HUDEP-2 (cell line): ENCODE results near the gene SRXN1.
"Not testable (repeated sequence)": the region's sequence is repeated elsewhere in the genome, so short reads cannot be mapped to it uniquely, and the experiment has no call there.

Source experiments
- DNase-seq, 76 experiments: peaks; one replicate each; lab custom pipeline; 2025; ENCODE audit not compliant: unreplicated experiment in 76 of 76; lab: John Stamatoyannopoulos, UW

The SRXN1 gene

GRCh38 chr20:653110-653589 is at the start of gene SRXN1:
Gene SRXN1 (minus strand): TSS chr20:653200. CDS start chr20:653185, 15 bp downstream.
- peak in 74 of 76 experiments; percentile 25 to 93 (median 82) for DNase-seq

DNA sequence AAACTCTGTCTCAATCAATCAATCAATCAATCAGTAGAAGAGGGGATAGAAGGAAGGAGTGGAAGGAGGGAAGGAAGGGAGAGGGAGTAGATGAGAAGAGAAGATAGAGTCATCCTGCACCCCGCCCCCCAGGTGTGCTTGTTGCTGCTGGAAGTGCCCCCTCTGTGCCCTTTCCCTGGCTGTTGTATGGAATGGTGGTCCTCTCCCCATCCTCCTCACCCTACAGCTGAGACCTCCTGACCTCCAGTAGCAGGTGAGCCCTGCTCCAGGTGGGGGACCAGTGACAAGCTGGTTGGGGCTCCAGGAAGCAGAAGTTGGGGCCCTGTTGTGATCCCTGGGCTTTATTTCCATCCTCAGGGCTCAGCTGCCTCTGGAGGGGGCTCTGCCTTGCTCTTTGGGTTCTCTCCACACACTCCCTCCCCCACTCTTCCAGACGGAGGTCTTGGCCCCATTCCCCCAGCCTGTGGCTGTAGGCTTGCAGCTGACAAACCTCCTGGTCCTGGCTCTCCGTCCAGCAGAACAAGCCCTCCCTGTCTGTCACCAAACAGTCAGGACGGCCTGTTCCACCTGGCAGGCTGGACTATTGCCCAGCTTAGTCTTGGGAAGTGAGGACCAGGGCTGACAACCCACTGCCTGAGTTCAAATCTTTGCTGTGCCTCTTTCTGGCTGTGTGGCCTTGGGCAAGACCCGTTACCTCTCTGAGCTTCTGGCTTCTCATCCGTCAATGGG is 48.6 kb upstream of the SRXN1 start:
- no peak for DNase-seq

GRCh38 chr20:699811-700338 is 46.9 kb upstream of the SRXN1 start:
- DNase-seq = no peak

DNA sequence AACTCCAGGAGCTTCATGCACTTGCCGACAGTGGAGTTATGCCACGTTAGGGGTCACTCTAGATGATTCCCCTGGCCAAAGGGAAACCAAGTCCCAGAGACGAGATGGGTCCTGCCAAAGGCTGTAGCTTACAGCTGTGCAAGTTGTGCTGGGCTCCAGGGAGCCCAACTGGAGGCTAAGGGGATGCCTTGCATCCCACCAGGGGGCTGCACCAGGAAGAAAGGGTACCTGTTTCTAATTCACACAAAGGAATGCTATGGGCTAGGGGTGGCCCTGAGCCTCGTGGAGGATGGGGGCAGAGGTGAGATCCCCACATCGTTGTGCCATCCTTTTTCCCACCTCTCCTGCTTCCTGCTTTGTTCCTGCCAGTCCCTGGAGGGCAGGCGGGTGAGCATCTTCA is 46.3 kb upstream of the SRXN1 start:
- DNase-seq = no peak

DNA sequence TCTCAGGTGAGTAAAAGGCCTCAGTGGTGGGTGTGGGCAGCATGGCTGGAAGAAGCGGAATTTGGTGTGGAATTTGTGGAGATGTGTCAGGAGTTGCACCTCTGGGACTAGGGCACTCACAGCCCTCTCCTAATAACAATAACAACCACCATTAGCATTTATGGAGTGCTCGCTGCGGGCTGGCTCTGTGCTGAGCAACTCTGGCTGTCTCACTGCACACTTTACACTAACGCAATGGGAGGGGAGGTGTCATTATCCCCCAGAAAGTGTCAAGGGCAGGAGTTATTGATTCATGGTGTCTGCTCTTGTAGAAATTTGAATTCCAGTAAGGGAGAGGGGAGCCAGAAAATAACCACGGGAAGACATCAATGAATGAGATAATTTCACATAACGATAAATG is 45.3 kb upstream of the SRXN1 start:
- no peak for DNase-seq

- no peak for DNase-seq
These were observed 44.8 kb upstream of the SRXN1 start for GRCh38 chr20:697826-698225.

GRCh38 chr20:695165-695866 is 42.3 kb upstream of the SRXN1 start:
- no peak for DNase-seq

GRCh38 chr20:694496-694895 is 41.5 kb upstream of the SRXN1 start:
- DNase-seq = no peak

GRCh38 chr20:693786-694185 is 40.8 kb upstream of the SRXN1 start:
- DNase-seq = not testable (repeated sequence)

DNA sequence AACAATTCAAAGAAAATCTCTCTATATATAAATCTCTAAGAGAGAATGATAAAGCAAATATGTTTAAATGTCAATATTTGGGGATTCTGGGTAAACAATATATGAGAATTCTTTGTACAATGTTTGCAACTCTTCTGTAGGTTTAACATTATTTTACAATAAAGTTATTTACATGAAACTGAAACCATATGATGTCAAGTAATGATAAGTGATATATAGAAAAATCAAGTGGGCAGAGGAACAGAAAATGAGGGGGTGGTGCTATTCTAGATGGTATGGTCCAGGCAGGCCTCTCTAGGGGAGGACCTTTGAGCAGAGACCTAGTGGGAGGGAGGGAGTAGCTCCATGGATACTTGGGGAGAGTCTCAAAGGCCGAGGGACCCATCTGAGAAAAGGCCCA is 39.0 kb upstream of the SRXN1 start:
- no peak for DNase-seq

DNA sequence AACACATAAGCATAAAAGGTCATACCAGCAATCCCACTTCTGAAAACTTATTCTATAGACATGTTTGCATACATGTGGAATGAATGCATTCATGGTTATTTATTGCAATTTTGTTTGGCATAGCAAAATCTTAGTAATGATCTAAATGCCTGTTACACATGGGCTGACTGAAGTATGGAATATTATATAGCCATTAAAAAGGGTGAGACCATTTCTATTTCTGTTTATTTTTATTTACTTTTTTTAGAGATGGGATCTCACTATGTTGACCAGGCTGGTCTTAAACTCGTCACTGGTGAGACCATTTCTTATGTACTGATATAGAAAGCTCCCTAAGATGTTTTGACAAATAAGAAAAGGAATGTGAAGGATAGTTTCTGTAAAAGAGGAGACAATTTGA is 36.9 kb upstream of the SRXN1 start:
- no peak for DNase-seq

- DNase-seq = no peak
These were observed 36.3 kb upstream of the SRXN1 start for GRCh38 chr20:689348-689747.

GRCh38 chr20:688809-689212 is 35.8 kb upstream of the SRXN1 start:
- no peak for DNase-seq

- DNase-seq = no peak
These were observed 34.6 kb upstream of the SRXN1 start for GRCh38 chr20:687468-688203.

- peak in 3 of 76 experiments; percentile 15 to 22 (median 19) for DNase-seq
These were observed 31.8 kb upstream of the SRXN1 start for GRCh38 chr20:684676-685319.

GRCh38 chr20:682123-682522 is 29.1 kb upstream of the SRXN1 start:
- no peak for DNase-seq

- DNase-seq = no peak
These were observed 27.7 kb upstream of the SRXN1 start for GRCh38 chr20:680638-681187.

DNA sequence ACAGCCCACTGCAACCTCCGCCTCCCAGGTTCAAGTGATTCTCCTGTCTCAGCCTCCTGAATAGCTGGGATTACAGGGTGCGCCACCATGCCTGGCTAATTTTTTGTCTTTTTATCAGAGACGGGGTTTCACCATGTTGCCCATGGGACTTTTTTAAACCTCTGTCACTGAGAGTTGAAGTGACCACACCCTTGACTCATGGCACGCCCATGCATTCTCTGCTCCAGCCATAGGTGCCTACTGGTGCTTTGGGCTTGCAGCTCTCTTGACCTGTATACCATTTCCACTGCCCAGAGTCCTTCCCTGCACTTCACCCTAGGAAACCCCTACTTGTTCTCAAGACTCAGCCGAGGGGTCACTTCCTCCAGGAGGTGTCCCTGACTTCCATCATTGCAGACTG is 25.0 kb upstream of the SRXN1 start:
- no peak for DNase-seq

DNA sequence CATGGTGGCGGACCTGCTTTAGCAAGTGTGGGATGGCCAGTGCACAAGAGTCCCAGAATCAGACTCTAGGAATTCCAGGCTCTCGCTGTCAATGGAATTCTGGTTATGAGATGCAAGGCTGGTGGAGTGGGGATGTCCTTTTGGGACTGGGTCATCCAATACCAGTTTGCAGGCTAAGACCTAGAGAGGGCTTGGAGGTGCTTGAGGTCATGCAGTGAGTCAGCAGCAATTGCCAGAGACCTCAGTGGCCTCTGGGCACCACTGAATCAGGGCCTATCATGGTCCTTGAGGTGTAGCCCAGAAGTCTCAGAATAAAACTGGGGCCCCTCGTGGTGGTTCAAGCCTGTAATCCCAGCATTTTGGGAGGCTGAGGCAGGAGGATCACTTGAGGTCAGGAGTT is 24.0 kb upstream of the SRXN1 start:
- DNase-seq = no peak

GRCh38 chr20:676315-676937 is 23.4 kb upstream of the SRXN1 start:
- no peak for DNase-seq
